ENCODE data around the gene RNU6-8. TPM values are rescaled to one million over a fixed set of nuclear protein-coding genes. Genes with fewer than 3 reads are reported as not detected.
A peak's percentile ranks its signal among the peaks of the same experiment; 100 is the strongest.

Gene RNU6-8
- total RNA-seq, 1 donor from 2014 or later, result not detected

- DNase-seq (ENCODE audit: low read depth in 2 of 2), result no peak
Measured at GRCh38 chr14:32205554-32205953, 2.5 kb upstream of the RNU6-8 start.

- DNase-seq (ENCODE audit: low read depth in 2 of 2), result peak in 1 of 2 donors; percentile 6
Measured at GRCh38 chr14:32203928-32204357, 874 bp upstream of the RNU6-8 start.

- DNase-seq (ENCODE audit: low read depth in 2 of 2), result peak in 1 of 2 donors; percentile 12
Measured at GRCh38 chr14:32202491-32202997, 525 bp downstream of the RNU6-8 start.

- DNase-seq (ENCODE audit: low read depth in 2 of 2), result peak in 1 of 2 donors; percentile 13
Measured at GRCh38 chr14:32201816-32202490, 1.1 kb downstream of the RNU6-8 start, which contains the start of gene RNU6-7. TSS of gene RNU6-7 (plus strand) at chr14:32202045.

- peak in 1 of 2 donors; percentile 55 for DNase-seq (ENCODE audit: low read depth in 2 of 2)
Measured at GRCh38 chr14:32201193-32201815, 1.8 kb downstream of the RNU6-8 start.

- DNase-seq (ENCODE audit: low read depth in 2 of 2), result no peak
Measured at GRCh38 chr14:32200368-32201192, 2.5 kb downstream of the RNU6-8 start.

- no peak for DNase-seq (ENCODE audit: low read depth in 2 of 2)
Measured at GRCh38 chr14:32197919-32198318, 5.2 kb downstream of the RNU6-8 start.

GRCh38 chr14:32195636-32196035, 7.4 kb downstream of the RNU6-8 start:
- no peak for DNase-seq (ENCODE audit: low read depth in 2 of 2)

- DNase-seq (ENCODE audit: low read depth in 2 of 2), result no peak
Measured at GRCh38 chr14:32193532-32193931, 9.5 kb downstream of the RNU6-8 start.

GRCh38 chr14:32192712-32193373, 10.2 kb downstream of the RNU6-8 start:
- no peak for DNase-seq (ENCODE audit: low read depth in 2 of 2)

GRCh38 chr14:32190673-32191072, 12.4 kb downstream of the RNU6-8 start:
- DNase-seq (ENCODE audit: low read depth in 2 of 2), result no peak

- DNase-seq (ENCODE audit: low read depth in 2 of 2), result no peak
Measured at GRCh38 chr14:32189811-32190210, 13.3 kb downstream of the RNU6-8 start.

GRCh38 chr14:32186248-32186647, 16.8 kb downstream of the RNU6-8 start:
- DNase-seq (ENCODE audit: low read depth in 2 of 2), result no peak

GRCh38 chr14:32185097-32185496, 18.0 kb downstream of the RNU6-8 start:
- no peak for DNase-seq (ENCODE audit: low read depth in 2 of 2)

GRCh38 chr14:32183151-32184058, 19.7 kb downstream of the RNU6-8 start:
- no peak for DNase-seq (ENCODE audit: low read depth in 2 of 2)

- no peak for DNase-seq (ENCODE audit: low read depth in 2 of 2)
Measured at GRCh38 chr14:32171469-32171868, 31.6 kb downstream of the RNU6-8 start.

- DNase-seq (ENCODE audit: low read depth in 2 of 2), result no peak
Measured at GRCh38 chr14:32169191-32169590, 33.9 kb downstream of the RNU6-8 start.

GRCh38 chr14:32167907-32168306, 35.2 kb downstream of the RNU6-8 start:
- no peak for DNase-seq (ENCODE audit: low read depth in 2 of 2)

GRCh38 chr14:32166924-32167323, 36.1 kb downstream of the RNU6-8 start:
- no peak for DNase-seq (ENCODE audit: low read depth in 2 of 2)

- no peak for DNase-seq (ENCODE audit: low read depth in 2 of 2)
Measured at GRCh38 chr14:32166029-32166428, 37.0 kb downstream of the RNU6-8 start.
